OCI-LY1 (cell line): ENCODE measurements around the gene RNF187.

Source experiments
- H2AFZ ChIP-seq: fragments of 200-600 bp; sonication (generic), shearing (Covaris generic); 2 replicates; pipeline ENCODE4 v1.6.0; 2014; ENCODE audit warnings: antibody characterized with exemption, mild to moderate bottlenecking, low read length
- H3F3A ChIP-seq: fragments of 200-600 bp; sonication (generic), shearing (Covaris generic); 2 replicates; pipeline ENCODE4 v1.6.0; 2014; ENCODE audit warnings: mild to moderate bottlenecking, antibody characterized with exemption, low read length, moderate library complexity; ENCODE audit not compliant: insufficient read depth
- H3K27ac ChIP-seq: fragments of 200-600 bp; sonication (generic); 2 replicates; pipeline ENCODE4 v1.5.1; 2014; ENCODE audit warnings: low read length, mixed run types, mild to moderate bottlenecking, low read depth; ENCODE audit not compliant: poor library complexity, severe bottlenecking
- H3K27me3 ChIP-seq: fragments of 200-600 bp; sonication (generic); 2 replicates; pipeline ENCODE4 v1.6.0; 2014; ENCODE audit warnings: antibody characterized with exemption, mild to moderate bottlenecking, low read length, moderate library complexity; ENCODE audit not compliant: insufficient read depth
- H3K36me3 ChIP-seq: fragments of 200-600 bp; sonication (generic); 2 replicates; pipeline ENCODE4 v1.6.1; 2014; ENCODE audit warnings: mild to moderate bottlenecking, antibody characterized with exemption, low read length, moderate library complexity, mixed read lengths; ENCODE audit not compliant: insufficient read depth
- H3K4me1 ChIP-seq: fragments of 200-600 bp; sonication (generic); 2 replicates; pipeline ENCODE4 v1.5.1; 2014; ENCODE audit warnings: mild to moderate bottlenecking, low read length, moderate library complexity; ENCODE audit not compliant: insufficient read depth, severe bottlenecking
- H3K4me2 ChIP-seq: fragments of 200-600 bp; sonication (generic), shearing (Covaris generic); 2 replicates; pipeline ENCODE4 v1.6.1; 2014; ENCODE audit warnings: low read length
- H3K4me3 ChIP-seq: fragments of 200-600 bp; sonication (generic); 2 replicates; pipeline ENCODE4 v1.5.1; 2014; ENCODE audit warnings: low read length, low read depth, mild to moderate bottlenecking, mixed read lengths; ENCODE audit not compliant: poor library complexity, severe bottlenecking
- H3K79me2 ChIP-seq: fragments of 200-600 bp; shearing (Covaris generic); 2 replicates; pipeline ENCODE4 v1.6.1; 2016; ENCODE audit warnings: mixed run types, low read length, mixed read lengths; ENCODE audit not compliant: insufficient read depth
- H3K9ac ChIP-seq: fragments of 200-600 bp; sonication (generic), shearing (Covaris generic); 2 replicates; pipeline ENCODE4 v1.6.1; 2014; ENCODE audit warnings: mild to moderate bottlenecking, low read length, mixed read lengths
- H3K9me2 ChIP-seq: fragments of 200-600 bp; sonication (generic), shearing (Covaris generic); 2 replicates; pipeline ENCODE4 v1.6.1; 2014; ENCODE audit warnings: low read depth, mild to moderate bottlenecking, low read length, mixed read lengths
- H3K9me3 ChIP-seq: fragments of 200-600 bp; shearing (Covaris generic); 2 replicates; pipeline ENCODE4 v1.6.1; 2014; ENCODE audit warnings: low read length, mixed read lengths
- H4K20me1 ChIP-seq: fragments of 200-600 bp; sonication (generic), shearing (Covaris generic); 2 replicates; pipeline ENCODE4 v1.6.0; 2016; ENCODE audit warnings: mild to moderate bottlenecking, low read length; ENCODE audit not compliant: insufficient read depth
- EZH2 ChIP-seq: fragments of 200-600 bp; sonication (generic), shearing (Covaris generic); IDR thresholded peaks from 2 replicates; pipeline ENCODE4 v1.8.0; 2017; ENCODE audit warnings: borderline replicate concordance, mixed run types, mild to moderate bottlenecking, antibody characterized with exemption, low read length, moderate library complexity, mixed read lengths
- TF ChIP-seq, protein P1 (sequence below): fragments of 200-600 bp; sonication (generic), shearing (Covaris generic); IDR thresholded peaks from 2 replicates; pipeline ENCODE4 v1.5.1; 2017; ENCODE audit warnings: mild to moderate bottlenecking, antibody characterized with exemption, low read length, moderate library complexity, mixed read lengths

Gene RNF187

DNA sequence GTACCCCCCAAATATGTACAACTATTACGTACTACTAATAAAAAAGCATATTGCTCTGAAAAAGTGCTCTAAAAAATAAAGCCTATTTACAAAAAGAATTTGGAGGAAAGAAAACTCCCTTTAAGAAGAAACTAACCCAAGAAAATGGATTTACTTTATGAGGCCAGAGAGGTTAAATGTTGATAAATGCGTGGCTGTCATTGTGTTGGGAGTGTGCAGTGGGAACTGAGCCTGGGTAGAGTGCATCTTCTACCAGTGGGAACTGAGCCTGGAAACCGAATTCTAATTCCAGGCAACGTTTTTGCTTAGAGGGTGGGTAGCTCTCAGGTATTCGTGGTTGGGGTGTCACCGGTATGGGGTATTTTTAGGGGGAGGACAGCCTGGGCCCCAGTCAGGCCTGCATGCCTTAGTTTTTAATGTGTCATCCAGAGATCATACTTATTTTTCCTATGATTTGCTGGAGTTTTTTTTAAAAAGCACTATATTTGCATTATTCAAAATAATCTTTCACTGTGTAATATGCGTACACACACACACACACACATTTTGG, 24.1 kb upstream of the RNF187 start:
- peak overlapping the region; percentile 31 for H3K4me3 ChIP-seq
- no peaks in the 10 kb centered on the region for H3K36me3 ChIP-seq
- no peaks in the 10 kb centered on the region for H3F3A ChIP-seq
- H3K27ac ChIP-seq: no peak overlapping the region
- H3K9ac ChIP-seq: no peak overlapping the region
- H3K9me3 ChIP-seq: no peaks in the 10 kb centered on the region
- peak overlapping the region; percentile 23; the same call in 1 of the 2 replicates for H3K4me2 ChIP-seq
- H3K27me3 ChIP-seq: no peaks in the 10 kb centered on the region
- no peak overlapping the region for H2AFZ ChIP-seq
- no peaks in the 10 kb centered on the region for H4K20me1 ChIP-seq
- no peaks in the 10 kb centered on the region for H3K79me2 ChIP-seq
- no peaks in the 10 kb centered on the region for H3K4me1 ChIP-seq
- no peak for TF ChIP-seq EZH2
- TF ChIP-seq, protein P1, sequence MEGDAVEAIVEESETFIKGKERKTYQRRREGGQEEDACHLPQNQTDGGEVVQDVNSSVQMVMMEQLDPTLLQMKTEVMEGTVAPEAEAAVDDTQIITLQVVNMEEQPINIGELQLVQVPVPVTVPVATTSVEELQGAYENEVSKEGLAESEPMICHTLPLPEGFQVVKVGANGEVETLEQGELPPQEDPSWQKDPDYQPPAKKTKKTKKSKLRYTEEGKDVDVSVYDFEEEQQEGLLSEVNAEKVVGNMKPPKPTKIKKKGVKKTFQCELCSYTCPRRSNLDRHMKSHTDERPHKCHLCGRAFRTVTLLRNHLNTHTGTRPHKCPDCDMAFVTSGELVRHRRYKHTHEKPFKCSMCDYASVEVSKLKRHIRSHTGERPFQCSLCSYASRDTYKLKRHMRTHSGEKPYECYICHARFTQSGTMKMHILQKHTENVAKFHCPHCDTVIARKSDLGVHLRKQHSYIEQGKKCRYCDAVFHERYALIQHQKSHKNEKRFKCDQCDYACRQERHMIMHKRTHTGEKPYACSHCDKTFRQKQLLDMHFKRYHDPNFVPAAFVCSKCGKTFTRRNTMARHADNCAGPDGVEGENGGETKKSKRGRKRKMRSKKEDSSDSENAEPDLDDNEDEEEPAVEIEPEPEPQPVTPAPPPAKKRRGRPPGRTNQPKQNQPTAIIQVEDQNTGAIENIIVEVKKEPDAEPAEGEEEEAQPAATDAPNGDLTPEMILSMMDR: no peak
- H3K9me2 ChIP-seq: no peaks in the 10 kb centered on the region

DNA sequence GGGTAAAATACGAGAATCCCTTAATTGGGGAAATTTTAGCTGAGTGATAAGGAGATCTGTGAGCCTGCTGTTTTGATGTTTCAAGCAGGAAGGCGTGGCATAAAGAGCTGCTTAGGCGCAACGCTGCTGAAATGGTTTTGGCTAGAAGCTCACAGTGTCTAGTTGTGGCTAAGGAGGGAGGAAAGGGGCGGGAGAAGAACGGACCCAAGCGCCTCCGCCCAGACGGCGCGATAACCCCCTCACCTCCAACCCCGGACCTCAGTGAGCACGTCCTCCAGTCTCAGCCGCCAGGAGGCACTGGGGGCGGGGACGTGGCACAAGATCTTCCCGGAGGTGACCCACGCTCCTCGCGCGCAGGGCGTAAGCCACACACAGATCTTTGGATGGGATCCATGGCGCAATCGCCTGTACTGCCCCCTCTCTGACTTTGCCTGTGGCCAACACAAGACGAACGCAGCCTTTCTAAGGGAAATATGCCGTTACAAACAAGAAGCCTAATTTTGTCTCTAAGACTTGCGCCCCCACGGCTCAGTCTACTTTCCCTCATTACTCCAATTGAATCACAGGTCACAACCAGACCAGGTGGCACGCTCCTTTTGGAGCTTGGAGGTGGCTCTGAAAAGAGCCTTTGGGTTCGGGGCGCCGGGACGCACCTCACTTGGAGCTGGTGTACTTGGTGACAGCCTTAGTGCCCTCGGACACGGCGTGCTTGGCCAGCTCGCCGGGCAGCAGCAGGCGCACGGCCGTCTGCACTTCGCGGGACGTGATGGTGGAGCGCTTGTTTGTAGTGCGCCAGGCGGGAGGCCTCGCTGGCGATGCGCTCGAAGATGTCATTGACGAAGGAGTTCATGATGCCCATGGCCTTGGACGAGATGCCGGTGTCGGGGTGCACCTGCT, 23.4 kb upstream of the RNF187 start:
- Histone ChIP-seq H3K4me2 (peak overlapping the region; percentile 23; the same call in 1 of the 2 replicates), H3K9me2 (no peaks in the 10 kb centered on the region), H3K9me3 (no peaks in the 10 kb centered on the region), H3K9ac (no peak overlapping the region), H3F3A (no peaks in the 10 kb centered on the region), H3K4me3 (peak overlapping the region; percentile 31), H3K27me3 (no peaks in the 10 kb centered on the region), H2AFZ (no peak overlapping the region), H3K36me3 (no peaks in the 10 kb centered on the region), H3K27ac (no peak overlapping the region), H3K79me2 (no peaks in the 10 kb centered on the region), H4K20me1 (no peaks in the 10 kb centered on the region), H3K4me1 (no peaks in the 10 kb centered on the region)
- TF ChIP-seq, protein P1: no peak
- no peak for TF ChIP-seq EZH2

DNA sequence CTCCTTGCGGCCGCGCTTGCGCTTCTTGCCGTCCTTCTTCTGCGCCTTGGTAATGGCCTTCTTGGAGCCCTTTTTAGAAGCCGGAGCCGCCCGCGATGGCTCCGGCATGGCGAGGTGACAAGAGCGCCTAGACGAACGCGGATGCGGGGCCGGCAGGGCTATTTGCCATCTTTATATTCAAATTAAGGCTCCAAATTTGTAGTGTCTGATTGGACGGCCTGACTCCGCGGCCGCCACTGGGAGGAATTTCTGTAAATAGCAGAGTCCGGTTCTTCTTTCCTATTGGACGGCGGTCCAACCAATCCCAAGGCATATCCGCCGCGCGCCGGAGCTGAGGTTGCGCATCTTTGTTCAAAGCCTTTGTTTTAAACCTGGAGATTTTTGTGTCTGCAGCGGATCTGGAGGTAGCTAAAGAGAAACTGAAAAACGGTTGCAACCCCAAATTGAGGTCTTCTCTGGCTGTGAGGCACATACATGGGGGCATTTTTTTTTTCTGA, 22.6 kb upstream of the RNF187 start:
- H3K4me1 ChIP-seq: no peaks in the 10 kb centered on the region
- TF ChIP-seq, protein P1: no peak
- no peak for TF ChIP-seq EZH2
- H3K27me3 ChIP-seq: no peaks in the 10 kb centered on the region
- H3K79me2 ChIP-seq: no peaks in the 10 kb centered on the region
- no peaks in the 10 kb centered on the region for H3K9me2 ChIP-seq
- no peak overlapping the region for H3K27ac ChIP-seq
- no peaks in the 10 kb centered on the region for H3K36me3 ChIP-seq
- no peaks in the 10 kb centered on the region for H4K20me1 ChIP-seq
- no peaks in the 10 kb centered on the region for H3K9me3 ChIP-seq
- H3K4me3 ChIP-seq: peak overlapping the region; percentile 31
- peak overlapping the region; percentile 23; the same call in 1 of the 2 replicates for H3K4me2 ChIP-seq
- no peak overlapping the region for H2AFZ ChIP-seq
- H3F3A ChIP-seq: no peaks in the 10 kb centered on the region
- no peak overlapping the region for H3K9ac ChIP-seq
